Omental fat pad (tissue), 4 donors: Measurements from ENCODE around the gene KIF3A. TPM values are rescaled to one million over a fixed set of nuclear protein-coding genes. Genes with fewer than 3 reads are reported as not detected.
A peak's percentile ranks its signal among the peaks of the same experiment; 100 is the strongest.

Experiments used
- ATAC-seq: fragments of 150-250 bp; one replicate; pipeline ENCODE4 v1.9.1; 2016; ENCODE audit warnings: mild to moderate bottlenecking, moderate library complexity; ENCODE audit not compliant: low FRiP score
- DNase-seq: peaks from one replicate; pipeline ENCODE4 v3.0.0-alpha.2; 2019; ENCODE audit warnings: low spot score
- CTCF ChIP-seq, 3 donors: fragments of 450-650 bp; IDR thresholded peaks; one replicate each; pipeline ENCODE4 v1.5.1; 2016 to 2017; ENCODE audit warnings: antibody characterized with exemption in 3 of 3, mild to moderate bottlenecking in 3 of 3, moderate library complexity in 2 of 3
- total RNA-seq, 4 donors: library from RNA; depleted of rRNA; stranded (reverse); fragments of >200 nt; gene quantifications; one replicate each; pipeline ENCODE4 v1.1.0, GENCODE V29; 2016

KIF3A gene
- total RNA-seq, 4 donors from 2014 or later: 4.4 to 10.4 (median 5.9) TPM

DNA sequence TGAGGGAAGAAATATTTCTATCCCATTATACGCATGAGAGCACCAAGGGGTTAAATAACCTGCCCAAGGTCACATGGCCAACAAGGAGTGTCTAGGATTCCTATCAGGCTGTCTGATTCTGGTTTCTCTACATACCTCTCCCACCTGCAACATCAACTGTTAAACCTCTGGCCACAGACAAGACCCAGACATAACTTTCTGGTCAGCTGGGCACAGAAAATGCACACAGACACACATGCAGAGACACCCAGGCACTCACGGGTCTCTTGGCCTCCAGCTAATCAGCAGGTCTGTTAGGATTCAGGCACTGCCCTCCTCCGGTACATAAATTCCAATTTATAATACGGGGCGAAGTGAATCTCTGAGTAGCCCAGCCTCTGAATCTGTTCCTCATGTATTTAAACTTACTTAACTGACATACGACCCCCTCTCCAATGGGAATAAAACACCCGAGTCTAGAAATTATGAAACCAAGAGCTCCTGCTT, 38.2 kb upstream of the KIF3A start:
- TF ChIP-seq CTCF (IDR thresholded peaks at IDR 0.05): no peak
- DNase-seq (no peak), ATAC-seq (peak; percentile 49)

DNA sequence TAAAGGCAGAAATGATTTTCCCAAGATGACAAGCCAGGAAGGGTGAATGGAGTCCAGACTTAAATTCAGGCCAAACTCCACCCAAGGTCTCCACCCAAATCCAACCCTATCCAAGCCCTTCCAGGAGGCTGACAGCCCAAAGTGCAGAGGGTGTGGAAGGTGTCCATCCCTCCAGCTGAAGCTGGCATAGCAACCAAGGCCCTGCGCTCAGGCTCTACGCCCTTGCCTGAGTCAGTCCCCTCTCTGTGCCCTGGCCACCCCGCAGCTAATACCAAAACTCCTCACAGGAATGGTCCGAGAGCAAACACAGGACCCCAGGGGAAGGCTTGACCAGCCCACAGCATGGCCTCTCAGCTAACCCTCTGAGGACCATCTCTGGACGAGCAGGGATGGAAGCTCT, 37.5 kb upstream of the KIF3A start:
- ATAC-seq (no peak), DNase-seq (no peak)
- TF ChIP-seq CTCF (IDR thresholded peaks at IDR 0.05): no peak

- DNase-seq: no peak
Measured at GRCh38 chr5:132774406-132774805, 37.1 kb upstream of the KIF3A start.

GRCh38 chr5:132773601-132774355, 36.4 kb upstream of the KIF3A start:
- DNase-seq: no peak
- ATAC-seq: no peak
- no peak for TF ChIP-seq CTCF (IDR thresholded peaks at IDR 0.05)

More at GRCh38 chr5:132774406-132774805, 37.1 kb upstream of the KIF3A start:
- peak; percentile 15 for ATAC-seq
- no peak for TF ChIP-seq CTCF (IDR thresholded peaks at IDR 0.05)

GRCh38 chr5:132773114-132773513, 35.8 kb upstream of the KIF3A start:
- DNase-seq: no peak
- TF ChIP-seq CTCF (IDR thresholded peaks at IDR 0.05): no peak
- no peak for ATAC-seq

- no peak for DNase-seq
- no peak for TF ChIP-seq CTCF (IDR thresholded peaks at IDR 0.05)
Measured at GRCh38 chr5:132772291-132773070, 35.1 kb upstream of the KIF3A start.

More at GRCh38 chr5:132772291-132773070, 35.1 kb upstream of the KIF3A start:
- no peak for ATAC-seq
